ENCODE results near the gene SPRR3. TPM values are rescaled to one million over a fixed set of nuclear protein-coding genes. Genes with fewer than 3 reads are reported as not detected.

Gene SPRR3
- total RNA-seq, 4 donors from 2014 or later = not detected

DNA sequence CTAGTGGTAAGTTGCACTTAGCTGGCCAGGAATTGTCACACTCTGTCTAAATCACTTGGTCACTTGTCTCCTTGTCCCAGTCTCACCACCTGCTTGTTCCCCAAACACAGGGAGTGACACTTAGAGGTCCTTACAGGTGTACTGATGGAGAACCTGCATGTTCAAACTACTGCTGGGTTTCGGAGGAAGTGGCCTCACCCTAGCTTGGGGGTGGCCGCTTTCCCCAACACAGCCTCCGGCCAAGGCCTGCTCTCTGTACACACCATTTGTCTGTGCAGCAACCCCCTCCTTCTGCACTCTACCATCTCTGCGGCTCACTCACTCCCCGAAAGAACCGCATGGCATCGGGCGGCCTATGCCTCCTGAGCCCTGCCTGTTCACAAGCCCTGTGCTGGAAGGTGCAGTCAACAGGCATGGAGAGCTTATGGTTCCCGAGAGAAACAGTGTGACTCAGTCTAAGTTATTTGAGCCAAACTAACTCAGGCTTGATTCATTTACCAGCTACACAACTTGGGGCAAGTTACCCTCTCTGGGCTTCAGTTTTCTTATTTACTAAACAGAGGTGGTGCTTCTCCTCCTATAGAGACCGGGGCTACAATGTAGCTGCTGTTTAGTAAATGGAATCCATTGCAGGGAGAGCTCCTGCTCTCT, 41.6 kb upstream of the SPRR3 start:
- no peaks in the 10 kb centered on the region for H3K4me1 ChIP-seq
- H3K4me3 ChIP-seq = no peak overlapping the region
- no peak for DNase-seq (ENCODE audit: low spot score in 2 of 2)
- TF ChIP-seq EP300 (IDR thresholded peaks at IDR 0.05) (no peak), POLR2A (IDR thresholded peaks at IDR 0.05) (no peak)
- TF ChIP-seq, protein P1, sequence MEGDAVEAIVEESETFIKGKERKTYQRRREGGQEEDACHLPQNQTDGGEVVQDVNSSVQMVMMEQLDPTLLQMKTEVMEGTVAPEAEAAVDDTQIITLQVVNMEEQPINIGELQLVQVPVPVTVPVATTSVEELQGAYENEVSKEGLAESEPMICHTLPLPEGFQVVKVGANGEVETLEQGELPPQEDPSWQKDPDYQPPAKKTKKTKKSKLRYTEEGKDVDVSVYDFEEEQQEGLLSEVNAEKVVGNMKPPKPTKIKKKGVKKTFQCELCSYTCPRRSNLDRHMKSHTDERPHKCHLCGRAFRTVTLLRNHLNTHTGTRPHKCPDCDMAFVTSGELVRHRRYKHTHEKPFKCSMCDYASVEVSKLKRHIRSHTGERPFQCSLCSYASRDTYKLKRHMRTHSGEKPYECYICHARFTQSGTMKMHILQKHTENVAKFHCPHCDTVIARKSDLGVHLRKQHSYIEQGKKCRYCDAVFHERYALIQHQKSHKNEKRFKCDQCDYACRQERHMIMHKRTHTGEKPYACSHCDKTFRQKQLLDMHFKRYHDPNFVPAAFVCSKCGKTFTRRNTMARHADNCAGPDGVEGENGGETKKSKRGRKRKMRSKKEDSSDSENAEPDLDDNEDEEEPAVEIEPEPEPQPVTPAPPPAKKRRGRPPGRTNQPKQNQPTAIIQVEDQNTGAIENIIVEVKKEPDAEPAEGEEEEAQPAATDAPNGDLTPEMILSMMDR (IDR thresholded peaks at IDR 0.05) = no peak
- no peaks in the 10 kb centered on the region for H3K36me3 ChIP-seq
- no peak overlapping the region for H3K27ac ChIP-seq
- H3K9me3 ChIP-seq = no peaks in the 10 kb centered on the region
- WGBS, 2 donors = 86 to 92% methylated on average over 10 of the region's 10 CpGs
- no peaks in the 10 kb centered on the region for H3K27me3 ChIP-seq

DNA sequence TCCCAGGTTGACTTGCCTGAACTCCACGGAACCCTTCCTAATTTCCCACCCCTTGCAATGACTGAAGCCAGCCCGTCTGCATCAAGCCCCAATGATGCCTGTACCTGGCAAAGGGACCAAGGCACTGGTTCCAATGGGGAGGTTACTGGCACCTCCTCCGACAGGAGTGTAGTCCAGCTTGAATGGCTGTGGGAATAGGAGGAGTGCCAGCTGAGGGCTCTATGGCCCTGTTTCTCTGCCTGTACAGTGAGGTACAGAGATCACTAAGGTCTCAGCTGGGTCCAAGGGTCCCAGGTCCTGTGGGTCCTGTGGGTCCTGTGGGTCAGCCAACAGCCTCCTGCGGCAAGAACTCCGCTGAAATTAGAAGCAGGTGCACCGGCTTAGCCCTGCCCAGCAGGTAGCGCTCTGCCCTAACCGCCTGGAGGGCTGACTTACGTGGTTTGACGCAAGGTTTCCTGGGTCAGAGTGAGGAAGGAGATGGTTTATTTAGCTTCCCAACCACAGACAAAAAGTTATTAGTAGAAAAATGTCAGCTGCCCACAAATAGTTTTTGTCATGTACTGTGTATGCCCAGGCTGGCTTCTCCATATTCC, 41.0 kb upstream of the SPRR3 start:
- DNase-seq (ENCODE audit: low spot score in 2 of 2) = no peak
- Histone ChIP-seq H3K36me3 (no peaks in the 10 kb centered on the region), H3K27me3 (no peaks in the 10 kb centered on the region), H3K9me3 (no peaks in the 10 kb centered on the region), H3K4me3 (no peak overlapping the region), H3K27ac (no peak overlapping the region), H3K4me1 (no peaks in the 10 kb centered on the region)
- WGBS, 2 donors = 62 to 63% methylated on average over 9 to 10 of the region's 10 CpGs
- TF ChIP-seq POLR2A (IDR thresholded peaks at IDR 0.05) (no peak), EP300 (IDR thresholded peaks at IDR 0.05) (no peak)
- TF ChIP-seq, protein P1 (IDR thresholded peaks at IDR 0.05) = no peak

DNA sequence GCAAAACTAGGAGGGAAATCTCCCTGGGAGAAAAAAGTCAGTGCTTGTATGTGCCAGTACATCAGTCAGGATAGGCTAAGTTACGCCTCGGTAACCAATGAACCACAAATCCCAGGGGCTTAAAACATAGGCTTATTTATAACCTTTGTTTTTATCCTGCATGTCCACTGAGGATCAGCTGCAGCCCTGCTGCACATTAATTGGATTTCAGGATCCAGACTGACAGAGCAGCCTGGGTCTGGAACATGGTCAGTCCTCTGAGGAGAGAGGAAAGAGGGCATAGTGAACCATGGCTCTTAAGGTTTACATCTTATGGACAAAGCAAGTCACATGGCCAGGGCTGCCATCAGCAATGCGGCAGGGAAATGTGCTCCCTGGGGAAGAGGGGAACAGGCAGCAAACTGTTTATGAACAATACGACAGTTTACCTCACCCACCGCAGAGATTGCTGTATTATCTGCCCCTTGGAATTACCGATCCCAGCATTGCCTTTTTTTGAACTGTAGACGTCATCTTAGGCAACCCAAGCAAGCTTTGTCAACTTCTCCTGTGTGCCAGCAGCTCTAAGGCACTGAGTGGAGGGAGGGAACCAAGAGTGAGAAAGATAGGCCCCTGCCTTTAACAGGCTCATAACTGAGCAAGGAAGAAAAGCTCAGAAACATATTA, 40.2 kb upstream of the SPRR3 start:
- no peak overlapping the region for H3K27ac ChIP-seq
- DNase-seq (ENCODE audit: low spot score in 2 of 2) = no peak
- TF ChIP-seq, protein P1 (IDR thresholded peaks at IDR 0.05) = no peak
- no peak for TF ChIP-seq POLR2A (IDR thresholded peaks at IDR 0.05)
- no peaks in the 10 kb centered on the region for H3K27me3 ChIP-seq
- no peaks in the 10 kb centered on the region for H3K36me3 ChIP-seq
- WGBS, 2 donors = 76% methylated on average over 7 of the region's 7 CpGs
- no peaks in the 10 kb centered on the region for H3K4me1 ChIP-seq
- no peaks in the 10 kb centered on the region for H3K9me3 ChIP-seq
- H3K4me3 ChIP-seq = no peak overlapping the region

DNA sequence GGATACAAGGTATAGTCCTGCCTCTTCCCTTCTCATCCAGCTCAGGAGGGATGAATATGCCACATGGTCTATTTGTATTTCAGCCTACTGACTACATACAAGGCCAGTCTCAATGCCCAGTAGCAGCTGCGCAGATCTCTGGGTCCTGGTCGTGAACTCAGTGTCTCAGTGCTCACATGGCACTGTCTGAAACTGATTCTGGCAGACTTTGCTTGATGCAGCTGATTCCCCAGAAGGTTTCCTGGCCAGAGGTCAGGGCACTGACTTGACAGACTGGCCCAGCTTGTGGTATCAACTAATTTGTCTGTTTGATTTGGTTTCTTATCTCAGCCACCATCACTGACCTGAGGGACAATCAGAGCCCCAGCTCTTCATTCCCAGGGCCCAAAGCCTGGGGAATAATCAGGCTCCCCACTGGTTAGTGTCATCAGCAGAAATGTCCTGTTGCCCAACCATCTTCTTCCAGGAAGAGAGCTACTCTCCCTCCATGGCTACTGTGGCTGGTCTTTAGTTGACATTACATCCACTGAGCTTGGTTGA, 38.6 kb upstream of the SPRR3 start:
- no peaks in the 10 kb centered on the region for H3K27me3 ChIP-seq
- no peak for DNase-seq (ENCODE audit: low spot score in 2 of 2)
- no peaks in the 10 kb centered on the region for H3K4me1 ChIP-seq
- no peak overlapping the region for H3K27ac ChIP-seq
- H3K4me3 ChIP-seq = no peak overlapping the region
- no peaks in the 10 kb centered on the region for H3K9me3 ChIP-seq
- H3K36me3 ChIP-seq = no peaks in the 10 kb centered on the region
- 76 to 100% methylated on average over 2 of the region's 2 CpGs for WGBS, 2 donors
- TF ChIP-seq POLR2A (IDR thresholded peaks at IDR 0.05) (no peak), EP300 (IDR thresholded peaks at IDR 0.05) (no peak)
- TF ChIP-seq, protein P1 (IDR thresholded peaks at IDR 0.05) = no peak

DNA sequence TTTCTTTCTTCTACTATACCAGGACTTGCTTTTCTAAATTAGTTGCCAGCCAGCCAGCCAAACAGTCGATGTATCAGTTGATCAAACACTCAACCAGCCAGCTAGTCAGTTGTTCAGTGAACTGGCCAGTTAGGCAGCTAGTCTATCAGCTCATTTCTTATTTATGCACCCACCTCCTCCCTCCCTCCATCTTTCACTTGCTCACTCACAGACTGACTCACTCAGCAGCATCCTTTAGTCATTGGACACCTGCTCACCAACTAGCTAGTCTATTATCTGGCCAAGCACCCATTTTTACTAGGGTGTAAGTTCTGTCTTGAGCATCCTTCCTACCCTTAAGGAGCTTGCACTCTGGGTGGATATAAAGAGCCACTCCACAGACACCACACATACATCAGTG, 37.0 kb upstream of the SPRR3 start:
- Histone ChIP-seq H3K36me3 (no peaks in the 10 kb centered on the region), H3K27me3 (no peaks in the 10 kb centered on the region), H3K27ac (no peak overlapping the region), H3K9me3 (no peaks in the 10 kb centered on the region), H3K4me3 (no peak overlapping the region), H3K4me1 (no peaks in the 10 kb centered on the region)
- no peak for DNase-seq (ENCODE audit: low spot score in 2 of 2)
- TF ChIP-seq EP300 (IDR thresholded peaks at IDR 0.05) (no peak), POLR2A (IDR thresholded peaks at IDR 0.05) (no peak)
- TF ChIP-seq, protein P1 (IDR thresholded peaks at IDR 0.05) = no peak
- WGBS, 2 donors = 76 to 85% methylated on average over 1 of the region's 1 CpG

Data from tibial nerve (tissue), 4 donors.